CD4-positive, alpha-beta T cell treated with Interleukin-17A for 1 hour (primary cell): ENCODE measurements around the gene EVC2.
"Not testable (repeated sequence)": the region's sequence is repeated elsewhere in the genome, so short reads cannot be mapped to it uniquely, and the experiment has no call there.

Experiments used
- DNase-seq: peaks from one replicate; pipeline ENCODE4 v3.0.0-alpha.2; 2020

Gene EVC2

DNA sequence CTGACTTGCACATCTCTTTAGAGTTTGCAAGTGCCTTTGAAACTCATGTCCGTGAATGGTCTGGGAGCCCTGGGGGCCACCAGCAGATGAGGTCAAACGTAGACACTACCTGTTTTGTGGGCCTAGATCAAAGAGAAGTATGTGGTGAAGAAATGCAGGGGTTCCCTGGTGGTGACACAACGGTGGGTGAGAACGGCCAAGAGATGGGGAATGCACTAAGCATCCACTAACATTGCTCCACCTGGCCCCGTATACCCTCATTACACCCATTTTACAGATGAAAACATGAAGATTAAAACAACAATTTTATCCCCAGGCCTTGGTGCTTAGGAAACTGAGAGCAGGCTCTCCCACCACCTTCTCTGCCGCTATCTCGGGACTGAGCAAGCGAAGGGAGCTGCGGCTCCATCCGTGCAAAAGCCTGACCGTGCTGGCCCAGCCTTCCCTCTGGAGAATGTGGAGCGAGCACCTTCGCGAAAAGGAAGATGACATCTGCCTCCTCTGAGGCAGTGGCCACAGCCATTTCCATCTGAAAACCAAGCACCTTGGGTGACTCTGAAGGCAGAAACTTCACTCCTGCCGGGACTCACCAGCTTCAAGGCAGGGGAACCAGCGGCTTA is 91.9 kb downstream of the EVC2 start:
- no peak for DNase-seq

DNA sequence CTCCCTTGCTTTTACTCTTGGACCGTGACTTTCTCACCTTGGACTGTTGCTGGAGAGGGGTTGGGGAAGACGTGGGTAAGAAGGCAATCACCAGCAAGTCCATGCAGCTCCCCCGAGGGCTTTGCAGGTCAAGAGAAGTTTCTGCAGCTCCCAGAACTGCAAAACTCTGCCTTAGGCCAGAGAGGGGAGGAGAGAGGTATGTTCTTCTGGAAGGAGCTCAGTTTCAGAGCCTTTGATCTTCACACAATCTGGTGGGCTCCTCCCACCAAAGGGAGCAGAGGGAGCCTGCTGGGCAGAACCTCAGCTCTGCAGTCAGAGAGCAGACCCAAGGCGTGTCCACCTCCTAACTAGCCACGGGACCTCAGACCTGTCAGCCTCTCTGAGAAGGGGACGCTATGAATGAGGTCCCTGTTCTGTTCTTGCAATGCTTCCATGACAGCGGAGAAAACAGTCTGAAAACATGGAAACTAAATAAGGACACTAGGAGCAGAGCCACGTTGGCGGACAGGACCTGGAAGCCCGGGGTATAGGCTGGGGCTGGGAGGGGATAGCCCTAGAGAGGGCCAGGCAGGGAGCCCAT is 92.8 kb downstream of the EVC2 start:
- no peak for DNase-seq

- DNase-seq: no peak
Measured at GRCh38 chr4:5611750-5612149, 96.6 kb downstream of the EVC2 start.

- DNase-seq: no peak
Measured at GRCh38 chr4:5609306-5610007, 98.9 kb downstream of the EVC2 start.

DNA sequence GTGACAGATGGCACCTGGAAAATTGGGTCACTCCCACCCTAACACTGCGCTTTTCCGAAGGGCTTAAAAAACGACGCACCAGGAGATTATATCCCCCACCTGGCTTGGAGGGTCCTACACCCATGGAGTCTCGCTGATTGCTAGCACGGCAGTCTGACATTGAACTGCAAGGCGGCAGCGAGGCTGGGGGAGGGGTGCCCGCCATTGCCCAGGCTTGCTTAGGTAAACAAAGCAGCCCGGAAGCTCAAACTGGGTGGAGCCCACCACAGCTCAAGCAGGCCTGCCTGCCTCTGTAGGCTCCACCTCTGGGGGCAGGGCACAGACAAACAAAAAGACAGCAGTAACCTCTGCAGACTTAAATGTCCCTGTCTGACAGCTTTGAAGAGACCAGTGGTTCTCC is 114.5 kb downstream of the EVC2 start:
- not testable (repeated sequence) for DNase-seq

DNA sequence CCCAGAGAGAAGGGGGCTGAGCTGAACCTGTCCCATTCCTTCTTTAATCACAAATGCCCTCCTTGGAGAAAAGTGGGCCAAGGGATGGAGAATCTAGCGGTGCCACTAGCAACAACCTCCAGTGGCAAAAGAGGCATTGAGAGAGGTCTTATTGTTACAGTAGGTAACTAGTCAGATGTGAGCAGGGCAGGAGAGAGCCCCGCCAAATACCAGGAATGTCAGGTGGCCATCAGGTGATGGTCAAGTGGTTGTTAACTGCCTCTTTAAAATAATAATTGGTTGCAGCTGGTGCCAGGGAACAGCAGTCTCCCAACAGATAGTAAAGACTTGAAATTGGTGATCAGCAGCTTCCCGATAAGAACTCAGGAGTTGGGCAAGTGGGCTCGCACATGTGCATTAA is 116.1 kb downstream of the EVC2 start:
- DNase-seq: no peak

GRCh38 chr4:5589495-5589894 is 118.9 kb downstream of the EVC2 start:
- DNase-seq: no peak

- DNase-seq: no peak
Measured at GRCh38 chr4:5588046-5588445, 120.3 kb downstream of the EVC2 start.

- no peak for DNase-seq
Measured at GRCh38 chr4:5575941-5576340, 132.4 kb downstream of the EVC2 start.

GRCh38 chr4:5574386-5574785 is 134.0 kb downstream of the EVC2 start:
- DNase-seq: no peak

DNA sequence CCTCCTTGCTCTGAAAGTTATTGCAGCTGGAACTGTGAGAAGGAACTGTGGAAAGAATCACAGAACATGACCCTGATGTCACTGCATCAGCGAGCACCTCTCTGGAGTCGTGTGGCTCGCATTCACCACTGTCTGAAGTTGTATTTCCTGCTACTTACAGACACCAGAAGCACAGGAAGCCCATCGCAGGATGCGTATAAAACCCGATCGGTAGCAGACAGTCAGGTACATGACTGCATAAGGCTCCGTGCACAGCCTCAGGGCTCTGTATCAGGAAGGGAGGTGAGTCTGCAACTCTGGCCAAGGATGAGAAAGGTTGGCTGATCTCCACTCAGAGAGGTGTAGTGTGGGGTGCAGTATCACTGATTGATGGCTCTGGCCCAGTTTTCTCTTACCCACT is 134.4 kb downstream of the EVC2 start:
- DNase-seq: no peak

DNA sequence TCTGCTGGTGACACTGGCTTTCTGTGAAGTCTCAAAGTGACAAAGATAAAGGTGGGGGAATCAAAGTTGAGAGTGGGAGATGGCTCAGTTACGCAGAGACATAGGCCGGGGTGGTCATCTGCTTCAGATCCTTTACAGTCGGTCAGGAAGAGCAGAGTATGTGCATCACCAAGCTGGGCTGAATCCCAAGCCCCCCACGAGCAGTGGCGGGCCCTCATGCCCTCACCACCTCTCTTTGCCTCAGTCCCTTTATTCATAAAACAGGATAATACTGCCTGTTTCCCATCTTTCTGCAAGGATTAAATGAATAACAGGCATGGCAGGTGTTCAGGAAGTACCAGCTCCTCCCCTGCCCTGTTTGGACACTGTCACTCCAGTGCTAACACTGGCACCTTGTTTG is 135.6 kb downstream of the EVC2 start:
- no peak for DNase-seq

DNA sequence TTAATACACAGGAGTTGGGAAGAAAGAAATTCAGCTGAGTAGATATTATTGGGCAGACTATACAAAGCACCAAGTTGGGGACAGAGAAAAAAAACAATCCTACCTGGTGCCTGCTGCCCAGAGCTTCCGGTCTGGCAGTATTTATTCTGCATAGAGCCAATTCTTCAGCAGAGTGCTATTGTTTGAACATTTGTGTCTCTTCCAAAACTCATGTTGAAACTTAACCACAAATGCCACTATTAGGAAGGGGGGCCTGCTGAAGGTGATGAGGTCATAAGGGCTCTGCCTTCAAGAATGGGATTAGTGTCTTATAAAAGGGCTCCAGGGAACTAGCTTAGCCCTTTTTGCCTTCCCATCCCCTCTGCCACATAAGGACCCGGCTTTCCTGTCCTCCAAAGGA is 136.2 kb downstream of the EVC2 start:
- no peak for DNase-seq

DNA sequence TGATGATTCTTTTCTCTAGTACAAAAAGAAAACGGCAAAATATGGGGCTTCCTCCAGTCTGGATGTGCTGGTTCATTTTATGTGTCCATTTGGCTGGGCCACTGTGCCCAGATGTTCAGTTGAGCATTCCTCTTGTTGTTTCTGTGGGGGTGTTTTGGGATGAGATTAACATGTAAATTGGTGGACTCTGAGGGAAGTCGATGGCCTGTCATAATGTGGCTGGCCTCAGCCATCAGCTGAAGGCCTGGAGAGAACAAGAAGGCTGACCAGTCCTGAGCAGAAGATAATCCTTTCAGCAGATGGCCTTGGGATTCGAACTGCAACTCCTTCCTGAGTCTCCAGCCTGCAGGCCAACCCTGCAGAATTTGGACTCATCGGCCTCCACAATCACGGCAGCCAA is 136.7 kb downstream of the EVC2 start:
- DNase-seq: no peak

GRCh38 chr4:5569451-5569850 is 138.9 kb downstream of the EVC2 start:
- DNase-seq: no peak

GRCh38 chr4:5568931-5569330 is 139.4 kb downstream of the EVC2 start:
- no peak for DNase-seq

DNA sequence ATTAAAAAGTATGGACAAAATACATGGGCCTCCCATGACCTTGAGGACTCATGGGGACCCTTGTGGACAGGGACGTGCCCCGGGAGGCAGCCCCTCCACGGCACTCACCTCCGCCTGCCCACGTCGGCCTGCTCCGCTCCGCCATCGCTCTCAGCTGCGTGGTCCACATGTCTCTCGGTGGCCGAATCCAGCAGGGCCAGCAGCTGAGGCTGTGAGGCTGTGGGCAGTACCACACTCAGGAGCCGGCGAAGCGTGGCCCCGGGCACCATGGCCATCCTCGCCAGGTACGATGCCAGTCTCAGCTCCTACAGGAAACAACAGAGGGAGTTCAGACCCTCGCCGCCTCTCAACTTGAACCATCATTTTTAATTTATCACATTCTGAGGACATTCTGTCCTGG is 140.0 kb downstream of the EVC2 start:
- DNase-seq: no peak

- no peak for DNase-seq
Measured at GRCh38 chr4:5566991-5567390, 141.4 kb downstream of the EVC2 start.

GRCh38 chr4:5566526-5566925 is 141.8 kb downstream of the EVC2 start:
- no peak for DNase-seq

DNA sequence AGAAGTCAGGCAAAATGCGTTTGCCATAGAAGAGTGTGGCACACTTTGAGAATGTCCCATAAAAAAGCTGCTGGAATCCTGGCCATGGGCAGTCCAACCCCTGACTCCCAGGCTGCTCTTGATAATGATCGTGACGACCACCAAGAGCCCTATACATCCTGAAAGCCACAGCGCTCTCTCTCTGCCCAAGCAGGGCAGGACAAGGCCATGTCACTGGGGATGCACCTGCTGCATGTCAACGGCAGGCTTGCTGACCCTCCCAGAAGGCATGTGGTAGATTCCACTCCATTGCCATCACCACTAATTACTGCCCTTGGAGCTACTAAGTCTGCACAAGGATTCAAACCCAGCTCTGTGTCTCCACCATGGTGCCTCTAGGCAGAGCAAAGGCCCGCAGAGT is 144.5 kb downstream of the EVC2 start:
- DNase-seq: no peak

DNA sequence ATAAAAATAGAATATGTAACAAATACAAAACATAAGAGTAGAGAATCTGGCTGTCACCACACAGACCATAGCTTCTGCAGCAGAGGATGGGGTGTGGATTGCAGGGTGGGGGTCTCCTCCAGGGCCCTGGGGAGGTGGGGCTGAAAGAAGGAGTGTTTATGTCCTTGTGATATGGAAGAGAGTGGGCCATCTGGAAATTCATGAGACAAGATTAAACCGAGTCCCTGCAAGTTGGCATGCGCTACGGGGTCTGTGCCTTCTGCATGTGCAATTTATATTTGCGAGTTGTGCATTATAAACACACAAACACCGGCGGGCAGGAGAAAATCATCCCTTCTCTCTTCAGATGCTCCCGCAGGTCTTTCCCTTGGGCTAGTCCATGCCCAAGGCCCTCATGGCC is 145.9 kb downstream of the EVC2 start:
- no peak for DNase-seq

DNA sequence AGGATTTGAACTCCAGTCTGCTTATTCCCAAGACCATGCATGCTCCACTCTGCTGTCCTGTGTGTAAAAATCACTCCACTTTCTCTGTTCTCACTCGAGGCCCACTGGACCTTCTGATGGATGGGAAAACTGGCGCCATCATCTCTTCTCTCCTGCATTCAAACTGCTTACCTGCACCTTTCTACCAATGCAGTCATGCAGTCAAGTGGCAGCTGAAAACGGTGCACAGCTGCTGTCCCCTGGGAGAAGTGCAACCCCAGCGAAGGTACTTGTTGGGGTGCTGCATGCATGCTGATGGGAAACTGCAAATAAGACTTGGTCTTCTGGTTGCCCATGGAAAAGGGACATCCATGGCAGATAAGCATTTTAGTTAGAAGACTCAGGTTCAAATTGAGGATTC is 147.1 kb downstream of the EVC2 start:
- no peak for DNase-seq

DNA sequence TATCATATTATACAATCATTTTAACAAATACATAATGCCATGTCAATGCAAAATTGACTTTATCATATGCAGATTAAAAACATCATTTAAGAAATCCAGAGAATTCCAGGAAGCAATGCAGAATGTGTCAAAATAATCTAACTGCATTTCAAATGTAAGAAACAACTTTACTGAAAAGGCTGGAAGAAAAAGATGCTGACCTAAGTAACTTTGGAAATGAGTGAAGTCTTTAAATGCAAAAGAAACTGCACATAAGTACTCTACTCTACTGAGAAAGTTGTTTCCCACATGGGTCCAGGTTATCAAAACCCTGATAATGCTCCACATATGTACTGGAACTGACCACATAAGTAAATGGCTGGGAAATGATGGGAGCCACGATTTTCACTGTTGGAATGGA is 149.9 kb downstream of the EVC2 start:
- no peak for DNase-seq

- DNase-seq: no peak
Measured at GRCh38 chr4:5554376-5554775, 154.0 kb downstream of the EVC2 start.

DNA sequence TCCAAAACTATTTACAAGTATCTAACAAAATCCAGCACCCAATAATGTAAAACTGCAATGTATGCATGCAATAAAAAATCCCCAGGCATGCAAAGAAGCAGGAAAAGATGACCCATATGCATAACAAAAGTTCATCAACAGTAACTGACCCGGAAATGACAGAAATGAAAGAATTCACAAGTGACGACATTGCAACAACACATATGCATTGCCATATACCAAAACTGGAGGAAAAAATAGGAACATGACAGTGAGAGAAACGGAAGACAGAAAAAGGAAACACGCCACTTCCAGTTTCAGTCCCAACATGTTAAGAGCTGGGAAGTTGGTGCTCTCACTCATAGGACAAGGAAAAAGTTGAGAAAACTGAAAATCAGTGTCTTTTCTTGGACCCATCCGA is 154.6 kb downstream of the EVC2 start:
- no peak for DNase-seq
